Liver (tissue), 9 donors: ENCODE data around the gene ZNF280A. TPM values are rescaled to one million over a fixed set of nuclear protein-coding genes. Genes with fewer than 3 reads are reported as not detected.

ENCODE experiments used
- DNase-seq: peaks from one replicate; pipeline ENCODE4 v3.0.0-alpha.2; 2017; ENCODE audit warnings: low spot score
- H3K27ac ChIP-seq, 2 donors: one replicate each; pipeline ENCODE4 v1.7.0; 2013; ENCODE audit warnings: inconsistent platforms in 2 of 2, low read length in 2 of 2, control low read depth in 1 of 2, low read depth in 1 of 2, mild to moderate bottlenecking in 1 of 2
- H3K27me3 ChIP-seq, 4 donors: one replicate each; pipeline versions ENCODE4 v1.6.1 to v1.7.0; 2013; ENCODE audit warnings: low read length in 3 of 4, inconsistent platforms in 1 of 4, mild to moderate bottlenecking in 1 of 4, moderate library complexity in 1 of 4; ENCODE audit not compliant: control insufficient read depth in 4 of 4, insufficient read depth in 4 of 4
- H3K36me3 ChIP-seq, 4 donors: one replicate each; pipeline versions ENCODE4 v1.6.1 to v1.7.0; 2013; ENCODE audit warnings: low read length in 3 of 4, mild to moderate bottlenecking in 3 of 4, low read depth in 1 of 4, moderate library complexity in 1 of 4; ENCODE audit not compliant: control insufficient read depth in 4 of 4, insufficient read depth in 3 of 4
- H3K4me1 ChIP-seq, 4 donors: one replicate each; pipeline versions ENCODE4 v1.6.1 to v1.7.0; 2013; ENCODE audit warnings: low read length in 3 of 4, mild to moderate bottlenecking in 3 of 4, moderate library complexity in 1 of 4; ENCODE audit not compliant: control insufficient read depth in 4 of 4, insufficient read depth in 4 of 4
- H3K4me3 ChIP-seq, 3 donors: one replicate each; pipeline versions ENCODE4 v1.6.1 to v1.7.0; 2013; ENCODE audit warnings: low read length in 3 of 3, control low read depth in 1 of 3, low read depth in 1 of 3, mild to moderate bottlenecking in 1 of 3
- H3K9ac ChIP-seq, 2 donors: one replicate each; pipeline ENCODE4 v1.7.0; 2013; ENCODE audit warnings: low read length in 2 of 2, mild to moderate bottlenecking in 2 of 2, moderate library complexity in 2 of 2, control low read depth in 1 of 2, low read depth in 1 of 2
- H3K9me3 ChIP-seq, 4 donors: one replicate each; pipeline versions ENCODE4 v1.6.1 to v1.7.0; 2013; ENCODE audit warnings: low read length in 3 of 4; ENCODE audit not compliant: control insufficient read depth in 4 of 4
- FOXA1 ChIP-seq: IDR thresholded peaks from 2 replicates; pipeline ENCODE4 v1.6.1; 2016; ENCODE audit warnings: antibody characterized with exemption
- FOXA2 ChIP-seq: IDR thresholded peaks from 2 replicates; pipeline ENCODE4 v1.6.1; 2016; ENCODE audit warnings: antibody characterized with exemption
- GABPA ChIP-seq, 2 donors: IDR thresholded peaks in 1 of 2; conservative IDR thresholded peaks in 1 of 2; 2 replicates each; pipeline ENCODE4 v1.6.1; 2016; ENCODE audit warnings: antibody characterized with exemption in 2 of 2, mild to moderate bottlenecking in 1 of 2, moderate library complexity in 1 of 2
- HNF4A ChIP-seq, 2 donors: conservative IDR thresholded peaks; 2 replicates each; pipeline ENCODE4 v1.6.1; 2016; ENCODE audit warnings: antibody characterized with exemption in 2 of 2, mild to moderate bottlenecking in 2 of 2
- HNF4G ChIP-seq: IDR thresholded peaks from 2 replicates; pipeline ENCODE4 v1.6.1; 2016; ENCODE audit warnings: antibody characterized with exemption
- JUND ChIP-seq, 2 donors: IDR thresholded peaks; 2 replicates each; pipeline ENCODE4 v1.6.1; 2016; ENCODE audit warnings: antibody characterized with exemption in 2 of 2
- NR2F2 ChIP-seq: IDR thresholded peaks from 2 replicates; pipeline ENCODE4 v1.6.1; 2016; ENCODE audit warnings: antibody characterized with exemption
- RAD21 ChIP-seq, 2 donors: IDR thresholded peaks; 2 replicates each; pipeline ENCODE4 v1.6.1; 2016; ENCODE audit warnings: antibody characterized with exemption in 2 of 2, mild to moderate bottlenecking in 2 of 2
- REST ChIP-seq: IDR thresholded peaks from 2 replicates; pipeline ENCODE4 v1.6.1; 2016; ENCODE audit warnings: antibody characterized with exemption, mild to moderate bottlenecking
- RXRA ChIP-seq, 2 donors: IDR thresholded peaks; 2 replicates each; pipeline ENCODE4 v1.6.1; 2017 to 2018; ENCODE audit warnings: antibody characterized with exemption in 2 of 2, mild to moderate bottlenecking in 1 of 2
- SP1 ChIP-seq: IDR thresholded peaks from 2 replicates; pipeline ENCODE4 v1.6.1; 2018; ENCODE audit warnings: antibody characterized with exemption, mild to moderate bottlenecking
- TAF1 ChIP-seq: conservative IDR thresholded peaks from 2 replicates; pipeline ENCODE4 v1.6.1; 2016; ENCODE audit warnings: antibody characterized with exemption, mild to moderate bottlenecking
- YY1 ChIP-seq: IDR thresholded peaks from 2 replicates; pipeline ENCODE4 v1.6.1; 2016; ENCODE audit warnings: antibody characterized with exemption, mild to moderate bottlenecking
- ZBTB33 ChIP-seq: IDR thresholded peaks from 2 replicates; pipeline ENCODE4 v1.6.1; 2016; ENCODE audit warnings: antibody characterized with exemption
- WGBS: extraction: QIAGEN DNeasy Blood & Tissue Kit; methylation state at CpG from one replicate; pipeline ENCODE4 v1.1.7; 2013; 5-methylcytosine and 5-hydroxymethylcytosine counted together
- polyA plus RNA-seq, 2 donors: library from polyadenylated mRNA; stranded (reverse) in 1 of 2; unstranded in 1 of 2; fragments of 200-250 nt in 1 of 2; fragments of >200 nt in 1 of 2; fragmentation: Nextera tagmentation in 1 of 2; extraction: Ambion mirVana in 1 of 2; gene quantifications; one replicate each; pipeline versions ENCODE4 v1.2.1 to v1.2.3, GENCODE V29; 2013 to 2015
- total RNA-seq, 2 donors: library from RNA; depleted of rRNA; stranded (reverse); fragments of >200 nt; gene quantifications; one replicate each; pipeline ENCODE4 v1.2.3, GENCODE V29; 2014
- TF ChIP-seq, protein P1 (sequence below): fragments of 150-350 bp; IDR thresholded peaks from 2 replicates; pipeline ENCODE4 v1.5.1; 2017; ENCODE audit warnings: improper control_type of control experiment, low read depth, low read length; ENCODE audit not compliant: missing input control
- TF ChIP-seq, protein P2 (sequence below): IDR thresholded peaks from 2 replicates; pipeline ENCODE4 v1.6.1; 2016; ENCODE audit warnings: antibody characterized with exemption
- TF ChIP-seq, protein P3 (sequence below): IDR thresholded peaks from 2 replicates; pipeline ENCODE4 v1.6.1; 2016; ENCODE audit warnings: antibody characterized with exemption
- donor health status: healthy.
- donor health status: healthy.
- donor health status: healthy.
- donor health status: healthy.
- donor health status: healthy.

Gene ZNF280A
- total and polyA plus RNA-seq, 4 donors = not detected

GRCh38 chr22:22479116-22479515 lies 41.0 kb downstream of the ZNF280A start:
- Histone ChIP-seq H3K27me3 (no peaks in the 10 kb centered on the region), H3K36me3 (no peaks in the 10 kb centered on the region), H3K27ac (no peak overlapping the region), H3K4me1 (no peaks in the 10 kb centered on the region), H3K9ac (no peak overlapping the region), H3K9me3 (no peaks in the 10 kb centered on the region), H3K4me3 (no peak overlapping the region)
- TF ChIP-seq GABPA (IDR thresholded peaks at IDR 0.05 in 1 of 2, conservative IDR thresholded peaks at IDR 0.05 in 1 of 2) = no peak
- no peak for TF ChIP-seq FOXA1
- TF ChIP-seq, protein P1, sequence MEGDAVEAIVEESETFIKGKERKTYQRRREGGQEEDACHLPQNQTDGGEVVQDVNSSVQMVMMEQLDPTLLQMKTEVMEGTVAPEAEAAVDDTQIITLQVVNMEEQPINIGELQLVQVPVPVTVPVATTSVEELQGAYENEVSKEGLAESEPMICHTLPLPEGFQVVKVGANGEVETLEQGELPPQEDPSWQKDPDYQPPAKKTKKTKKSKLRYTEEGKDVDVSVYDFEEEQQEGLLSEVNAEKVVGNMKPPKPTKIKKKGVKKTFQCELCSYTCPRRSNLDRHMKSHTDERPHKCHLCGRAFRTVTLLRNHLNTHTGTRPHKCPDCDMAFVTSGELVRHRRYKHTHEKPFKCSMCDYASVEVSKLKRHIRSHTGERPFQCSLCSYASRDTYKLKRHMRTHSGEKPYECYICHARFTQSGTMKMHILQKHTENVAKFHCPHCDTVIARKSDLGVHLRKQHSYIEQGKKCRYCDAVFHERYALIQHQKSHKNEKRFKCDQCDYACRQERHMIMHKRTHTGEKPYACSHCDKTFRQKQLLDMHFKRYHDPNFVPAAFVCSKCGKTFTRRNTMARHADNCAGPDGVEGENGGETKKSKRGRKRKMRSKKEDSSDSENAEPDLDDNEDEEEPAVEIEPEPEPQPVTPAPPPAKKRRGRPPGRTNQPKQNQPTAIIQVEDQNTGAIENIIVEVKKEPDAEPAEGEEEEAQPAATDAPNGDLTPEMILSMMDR = no peak
- no peak for TF ChIP-seq HNF4G
- no peak for TF ChIP-seq RAD21 (IDR thresholded peaks at IDR 0.05)
- TF ChIP-seq REST = no peak
- TF ChIP-seq JUND (IDR thresholded peaks at IDR 0.05) = no peak
- TF ChIP-seq, protein P2, sequence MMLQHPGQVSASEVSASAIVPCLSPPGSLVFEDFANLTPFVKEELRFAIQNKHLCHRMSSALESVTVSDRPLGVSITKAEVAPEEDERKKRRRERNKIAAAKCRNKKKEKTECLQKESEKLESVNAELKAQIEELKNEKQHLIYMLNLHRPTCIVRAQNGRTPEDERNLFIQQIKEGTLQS = no peak
- TF ChIP-seq SP1 = no peak
- no peak for TF ChIP-seq FOXA2
- TF ChIP-seq YY1 = no peak
- no peak for TF ChIP-seq ZBTB33
- no peak for TF ChIP-seq HNF4A (conservative IDR thresholded peaks at IDR 0.05)
- TF ChIP-seq TAF1 = no peak
- DNase-seq = no peak
- over 99% methylated on average over 2 of the region's 2 CpGs for WGBS

DNA sequence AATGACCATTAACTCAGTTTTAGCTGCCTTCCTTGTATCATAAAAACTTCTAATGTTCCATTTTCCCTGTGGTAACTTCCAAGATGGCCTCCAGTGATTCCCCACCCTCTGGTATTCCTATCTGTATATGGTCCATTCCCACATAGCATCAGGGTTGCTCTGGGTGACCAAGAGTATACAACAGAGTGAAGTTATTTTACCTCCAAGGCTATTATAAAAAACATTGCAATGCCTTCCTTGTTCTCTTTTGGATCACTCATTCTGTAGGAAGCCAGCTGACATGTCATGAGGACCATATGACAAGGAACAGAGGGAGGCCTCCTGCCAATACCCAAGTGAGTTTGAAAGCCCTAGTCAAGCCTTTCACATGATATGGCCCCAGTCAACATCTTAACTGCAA lies 41.6 kb downstream of the ZNF280A start:
- no peak for DNase-seq
- Histone ChIP-seq H3K9ac (no peak overlapping the region), H3K4me1 (no peaks in the 10 kb centered on the region), H3K4me3 (no peak overlapping the region), H3K9me3 (no peaks in the 10 kb centered on the region), H3K27me3 (no peaks in the 10 kb centered on the region), H3K27ac (no peak overlapping the region), H3K36me3 (no peaks in the 10 kb centered on the region)
- TF ChIP-seq GABPA (IDR thresholded peaks at IDR 0.05 in 1 of 2, conservative IDR thresholded peaks at IDR 0.05 in 1 of 2) (no peak), HNF4G (no peak), RXRA (IDR thresholded peaks at IDR 0.05) (no peak), ZBTB33 (no peak), NR2F2 (no peak), RAD21 (IDR thresholded peaks at IDR 0.05) (no peak), JUND (IDR thresholded peaks at IDR 0.05) (no peak), YY1 (no peak)
- TF ChIP-seq, protein P3, sequence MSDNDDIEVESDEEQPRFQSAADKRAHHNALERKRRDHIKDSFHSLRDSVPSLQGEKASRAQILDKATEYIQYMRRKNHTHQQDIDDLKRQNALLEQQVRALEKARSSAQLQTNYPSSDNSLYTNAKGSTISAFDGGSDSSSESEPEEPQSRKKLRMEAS = no peak
